HCT116 (cell line): Measurements from ENCODE around the gene RNF114. TPM values are rescaled to one million over a fixed set of nuclear protein-coding genes. Genes with fewer than 3 reads are reported as not detected.
"Not testable (repeated sequence)": the region's sequence is repeated elsewhere in the genome, so short reads cannot be mapped to it uniquely, and the experiment has no call there.

ENCODE experiments used
- ATAC-seq: fragments of 200-7000 bp; cut with Tn5 transposase; 2 replicates; pipeline ENCODE4 v1.9.1; 2020; ENCODE audit warnings: mild to moderate bottlenecking, moderate library complexity
- BruUV-seq: library from RNA; stranded (reverse); fragments of 400-500 nt; replicated peaks from 2 replicates; lab custom pipeline; 2021; lab: Mats Ljungman, UMichigan
- CTCF ChIA-PET: fragments of 300-600 bp; sonication (Branson Sonifier 250); formaldehyde crosslinking; loops from one replicate; lab custom pipeline; 2021; ENCODE audit warnings: antibody characterized with exemption; lab: Charles Lee
- POLR2A ChIA-PET: fragments of 300-600, 350-600 bp; sonication (Branson Sonifier 250); formaldehyde crosslinking; loops from one replicate; lab custom pipeline; 2021; ENCODE audit warnings: antibody characterized with exemption; lab: Charles Lee
- RAD21 ChIA-PET, 2 experiments: fragments of 300-600 bp; sonication (Branson Sonifier 250); formaldehyde crosslinking; loops; one replicate each; lab custom pipeline; 2023; ENCODE audit warnings: low total read pairs in 2 of 2; ENCODE audit not compliant: uncharacterized antibody in 2 of 2, unreplicated experiment in 2 of 2, low non-redundant PET in 1 of 2; lab: Charles Lee
- DNase-seq: peaks from one replicate; pipeline ENCODE4 v3.0.0-alpha.2; 2010; ENCODE audit warnings: low read depth, low spot score
- H2AFZ ChIP-seq: fragments of 200-600 bp; shearing (Covaris generic), sonication (generic); 2 replicates; pipeline ENCODE4 v1.6.1; 2017; ENCODE audit warnings: low read depth, mixed run types, mixed read lengths, antibody characterized with exemption, low read length; ENCODE audit not compliant: poor library complexity, severe bottlenecking
- H3K27ac ChIP-seq: 2 replicates; pipeline ENCODE4 v1.5.1; 2012; ENCODE audit warnings: low read depth, low read length
- H3K27me3 ChIP-seq: fragments of 200-600 bp; sonication (generic); 2 replicates; pipeline ENCODE4 v1.6.1; 2016; ENCODE audit warnings: mixed run types, low read length, mixed read lengths; ENCODE audit not compliant: insufficient read depth
- H3K36me3 ChIP-seq, 2 experiments: fragments of 200-500 bp in 1 of 2; fragments of 200-600 bp in 1 of 2; sonication (Bioruptor generic) in 1 of 2; sonication (generic) in 1 of 2; 2 replicates each; pipeline versions ENCODE4 v1.5.1 to v1.6.1; 2014 to 2016; ENCODE audit warnings: low read length in 2 of 2, inconsistent platforms in 1 of 2, mixed read lengths in 1 of 2, mixed run types in 1 of 2; ENCODE audit not compliant: insufficient read depth in 2 of 2, control insufficient read depth in 1 of 2
- H3K4me1 ChIP-seq, 2 experiments: fragments of 200-600 bp in 1 of 2; sonication (generic) in 1 of 2; 2 replicates each; pipeline versions ENCODE4 v1.5.1 to v1.6.1; 2012 to 2017; ENCODE audit warnings: low read length in 2 of 2, inconsistent platforms in 1 of 2, mild to moderate bottlenecking in 1 of 2, mixed read lengths in 1 of 2, mixed run types in 1 of 2, moderate library complexity in 1 of 2; ENCODE audit not compliant: insufficient read depth in 2 of 2, control insufficient read depth in 1 of 2
- H3K4me2 ChIP-seq: fragments of 200-600 bp; sonication (generic); 2 replicates; pipeline ENCODE4 v1.6.1; 2017; ENCODE audit warnings: mixed run types, low read length, mixed read lengths
- H3K4me3 ChIP-seq, 2 experiments: fragments of 200-600 bp in 1 of 2; sonication (generic) in 1 of 2; replicated peaks in 1 of 2; 2 replicates each; pipeline ENCODE4 v1.5.1; 2011 to 2016; ENCODE audit warnings: low read length in 2 of 2, control low read depth in 1 of 2, low read depth in 1 of 2, mild to moderate bottlenecking in 1 of 2, mixed read lengths in 1 of 2, mixed run types in 1 of 2
- H3K79me2 ChIP-seq: fragments of 200-600 bp; sonication (generic); 2 replicates; pipeline ENCODE4 v1.6.1; 2017; ENCODE audit warnings: mild to moderate bottlenecking, mixed run types, low read length, moderate library complexity, mixed read lengths; ENCODE audit not compliant: insufficient read depth
- H3K9ac ChIP-seq: fragments of 200-600 bp; sonication (generic); 2 replicates; pipeline ENCODE4 v1.6.1; 2016; ENCODE audit warnings: low read length, mixed read lengths
- H3K9me2 ChIP-seq: fragments of 200-600 bp; sonication (generic), shearing (Covaris generic); 2 replicates; pipeline ENCODE4 v1.6.1; 2017; ENCODE audit warnings: mixed run types, mild to moderate bottlenecking, moderate library complexity; ENCODE audit not compliant: insufficient read depth
- H3K9me3 ChIP-seq, 2 experiments: fragments of 200-500 bp in 1 of 2; fragments of 200-600 bp in 1 of 2; sonication (Bioruptor generic) in 1 of 2; sonication (generic) in 1 of 2; 2 replicates each; pipeline ENCODE4 v1.6.1; 2014 to 2017; ENCODE audit warnings: low read length in 2 of 2, mixed read lengths in 2 of 2, inconsistent platforms in 1 of 2, low read depth in 1 of 2, mild to moderate bottlenecking in 1 of 2, mixed run types in 1 of 2, moderate library complexity in 1 of 2; ENCODE audit not compliant: control insufficient read depth in 1 of 2, insufficient read depth in 1 of 2
- H4K20me1 ChIP-seq: fragments of 200-600 bp; sonication (generic), shearing (Covaris generic); 2 replicates; pipeline ENCODE4 v1.6.1; 2017; ENCODE audit warnings: mixed run types, mild to moderate bottlenecking, moderate library complexity; ENCODE audit not compliant: insufficient read depth
- SRF ChIP-seq: IDR thresholded peaks from 2 replicates; pipeline ENCODE4 v1.6.1; 2012; ENCODE audit warnings: low read depth
- ZFX ChIP-seq: fragments of 450-650 bp; IDR thresholded peaks from 2 replicates; pipeline ENCODE4 v1.6.1; 2017
- intact Hi-C: fragments of 100-400 bp; cut with micrococcal nuclease; formaldehyde crosslinking; loops from 2 replicates; pipeline ENCODE4 v1.10.0; 2022
- total RNA-seq: library from RNA; stranded (reverse); gene quantifications from one replicate; pipeline ENCODE4 v1.2.1, GENCODE V29; 2021; ENCODE audit not compliant: unreplicated experiment

The RNF114 gene
- total RNA-seq, 1 experiment from 2014 or later: 66.8 TPM

DNA sequence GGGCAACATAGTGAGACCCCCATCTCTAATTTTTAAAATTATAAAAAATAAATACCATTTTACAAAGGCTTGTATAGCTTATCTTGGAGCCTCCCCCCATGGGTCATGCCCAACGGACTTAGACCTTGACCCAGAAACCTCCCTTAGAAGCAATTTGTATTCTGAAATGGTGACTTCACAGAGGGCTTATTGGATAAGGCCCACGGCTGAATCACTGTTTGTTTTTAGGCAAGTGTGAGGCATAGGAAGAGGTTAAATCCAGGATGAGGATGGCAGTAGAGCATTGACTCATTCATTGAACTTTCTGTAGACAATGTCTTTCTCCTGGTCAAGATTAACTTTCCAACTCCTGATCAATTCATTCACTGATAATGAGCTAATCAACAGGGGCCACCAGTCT lies 40.3 kb downstream of the RNF114 start:
- Histone ChIP-seq H3K4me1 (peaks cover 3 to 12% of the 10 kb centered on the region in 2 experiments; a peak in 3 of 4 replicates), H4K20me1 (no peaks in the 10 kb centered on the region), H3K4me3 (no peak overlapping the region), H3K36me3 (no peaks in the 10 kb centered on the region), H3K9ac (no peak overlapping the region), H2AFZ (no peak overlapping the region), H3K27me3 (no peaks in the 10 kb centered on the region), H3K79me2 (no peaks in the 10 kb centered on the region), H3K9me2 (no peaks in the 10 kb centered on the region), H3K4me2 (no peak overlapping the region), H3K27ac (no peak overlapping the region), H3K9me3 (no peaks in the 10 kb centered on the region)
- POLR2A ChIA-PET: no interaction called here
- TF ChIP-seq SRF: no peak
- no peak for TF ChIP-seq ZFX
- RAD21 ChIA-PET: no interaction called here
- no TSS peak for BruUV-seq
- no peak for DNase-seq
- ATAC-seq: no peak
- intact Hi-C loops: loop anchor here (10.0 kb wide), 2 partner anchors 488 to 598 kb away; no protein-coding TSS in a partner anchor
- CTCF ChIA-PET: interaction anchor here (1.0 to 6.9 kb wide), 2 partner anchors 94 to 202 kb away, joined by 3 to 128 read pairs; no protein-coding TSS in a partner anchor

DNA sequence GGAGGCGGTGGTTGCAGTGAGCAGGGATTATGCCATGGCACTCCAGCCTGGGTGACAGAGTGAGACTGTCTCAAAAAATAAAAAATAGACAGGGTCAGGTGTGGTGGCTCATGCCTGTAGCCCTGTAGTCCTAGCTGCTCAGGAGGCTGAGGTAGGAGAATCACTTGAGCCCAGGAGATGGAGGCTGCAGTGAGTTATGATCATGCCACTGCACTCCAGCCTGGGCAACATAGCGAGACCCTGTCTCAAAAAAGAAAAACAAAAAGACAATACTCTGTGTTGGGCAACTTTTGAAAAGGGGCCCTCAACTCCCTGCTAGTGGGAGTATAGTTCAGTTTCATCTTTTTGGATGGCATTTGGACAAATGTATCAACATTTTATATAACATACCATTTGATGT lies 41.5 kb downstream of the RNF114 start:
- not testable (repeated sequence) for H3K27me3 ChIP-seq, H2AFZ ChIP-seq, H3K4me3 ChIP-seq, BruUV-seq, H4K20me1 ChIP-seq, H3K9me2 ChIP-seq, H3K27ac ChIP-seq, H3K4me2 ChIP-seq, H3K9ac ChIP-seq, DNase-seq, H3K9me3 ChIP-seq, ATAC-seq, H3K36me3 ChIP-seq, H3K79me2 ChIP-seq
- ChIA-PET POLR2A (interaction anchor here (0.6 kb wide), 1 partner anchor 19 kb away, joined by 3 read pairs; no protein-coding TSS in a partner anchor), RAD21 (interaction anchor here in 1 of 2 experiments (2.1 kb wide), 1 partner anchor 94 kb away, joined by 10 read pairs; no protein-coding TSS in a partner anchor), CTCF (interaction anchor here (1.7 to 6.9 kb wide), 4 partner anchors 8 to 192 kb away, joined by 7 to 128 read pairs (median 14); no protein-coding TSS in a partner anchor)
- H3K4me1 ChIP-seq: peaks cover 10 to 22% of the 10 kb centered on the region in 2 experiments
- intact Hi-C loops: loop anchor here (10.0 kb wide), 2 partner anchors 487 to 597 kb away; no protein-coding TSS in a partner anchor
